GM06990 (cell line): ENCODE data around the gene MTM1.

Experiments used
- DNase-seq: peaks from one replicate; pipeline ENCODE4 v3.0.0-alpha.2; 2011; ENCODE audit not compliant: insufficient read length; ENCODE audit errors: extremely low read depth
- H3K27me3 ChIP-seq: replicated peaks from 2 replicates; pipeline ENCODE4 v1.6.0; 2011; ENCODE audit warnings: low read length; ENCODE audit not compliant: control insufficient read depth, insufficient read depth
- H3K36me3 ChIP-seq: 2 replicates; pipeline ENCODE4 v1.5.1; 2011; ENCODE audit warnings: low read length; ENCODE audit not compliant: control insufficient read depth, insufficient read depth
- H3K4me3 ChIP-seq: replicated peaks from 2 replicates; pipeline ENCODE4 v1.5.1; 2011; ENCODE audit warnings: low read depth, mild to moderate bottlenecking, control low read depth, low read length
- TF ChIP-seq, protein P1 (sequence below): IDR thresholded peaks from 2 replicates; pipeline ENCODE4 v1.5.1; 2011; ENCODE audit warnings: low read length, control low read depth, mild to moderate bottlenecking, inconsistent platforms; ENCODE audit not compliant: insufficient read depth, poor library complexity, severe bottlenecking

Gene MTM1

DNA sequence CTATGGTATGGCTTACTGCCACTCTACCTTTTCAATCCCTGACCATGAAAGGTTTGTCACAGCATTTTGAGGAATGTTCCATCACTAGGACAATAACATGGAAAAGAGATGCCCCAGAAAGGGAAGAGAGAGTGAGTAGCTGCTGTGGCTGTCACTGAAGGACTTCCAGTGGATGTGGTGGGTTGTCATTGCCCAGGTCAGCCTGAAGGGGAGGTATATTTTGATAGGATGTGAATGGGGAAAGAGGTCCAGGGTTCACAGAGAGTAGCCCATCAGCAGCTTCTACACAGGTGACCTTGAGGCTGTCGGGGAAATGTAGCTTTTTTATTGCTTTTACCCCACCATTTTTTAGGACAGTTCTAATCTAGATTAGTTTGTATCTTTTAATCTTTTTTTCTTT is 30.8 kb downstream of the MTM1 start:
- TF ChIP-seq, protein P1, sequence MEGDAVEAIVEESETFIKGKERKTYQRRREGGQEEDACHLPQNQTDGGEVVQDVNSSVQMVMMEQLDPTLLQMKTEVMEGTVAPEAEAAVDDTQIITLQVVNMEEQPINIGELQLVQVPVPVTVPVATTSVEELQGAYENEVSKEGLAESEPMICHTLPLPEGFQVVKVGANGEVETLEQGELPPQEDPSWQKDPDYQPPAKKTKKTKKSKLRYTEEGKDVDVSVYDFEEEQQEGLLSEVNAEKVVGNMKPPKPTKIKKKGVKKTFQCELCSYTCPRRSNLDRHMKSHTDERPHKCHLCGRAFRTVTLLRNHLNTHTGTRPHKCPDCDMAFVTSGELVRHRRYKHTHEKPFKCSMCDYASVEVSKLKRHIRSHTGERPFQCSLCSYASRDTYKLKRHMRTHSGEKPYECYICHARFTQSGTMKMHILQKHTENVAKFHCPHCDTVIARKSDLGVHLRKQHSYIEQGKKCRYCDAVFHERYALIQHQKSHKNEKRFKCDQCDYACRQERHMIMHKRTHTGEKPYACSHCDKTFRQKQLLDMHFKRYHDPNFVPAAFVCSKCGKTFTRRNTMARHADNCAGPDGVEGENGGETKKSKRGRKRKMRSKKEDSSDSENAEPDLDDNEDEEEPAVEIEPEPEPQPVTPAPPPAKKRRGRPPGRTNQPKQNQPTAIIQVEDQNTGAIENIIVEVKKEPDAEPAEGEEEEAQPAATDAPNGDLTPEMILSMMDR = no peak
- no peak for DNase-seq
- peaks cover 1% of the 10 kb centered on the region; the same call in 1 of the 2 replicates for H3K36me3 ChIP-seq
- H3K27me3 ChIP-seq = no peaks in the 10 kb centered on the region
- no peak overlapping the region for H3K4me3 ChIP-seq

DNA sequence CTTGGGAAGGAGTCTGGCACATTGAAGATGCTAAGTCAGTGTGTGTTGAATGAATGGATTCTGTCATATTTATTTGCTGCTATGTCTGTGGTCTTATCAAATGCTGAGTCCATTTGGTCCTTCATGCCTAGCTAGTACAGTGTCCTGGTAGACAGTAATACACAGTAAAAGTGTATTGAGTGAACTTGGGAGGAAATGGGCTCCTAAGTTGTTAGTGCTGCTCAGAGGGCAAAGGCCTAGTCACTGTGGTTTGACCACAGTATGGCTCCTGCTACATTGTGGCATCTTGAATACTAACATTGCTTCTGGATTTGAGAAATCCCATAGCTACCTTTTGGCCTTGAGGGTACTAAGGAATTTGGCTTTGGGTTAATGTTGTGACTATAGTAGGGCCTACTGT is 33.9 kb downstream of the MTM1 start:
- H3K36me3 ChIP-seq = peaks cover 1% of the 10 kb centered on the region; the same call in 1 of the 2 replicates

DNA sequence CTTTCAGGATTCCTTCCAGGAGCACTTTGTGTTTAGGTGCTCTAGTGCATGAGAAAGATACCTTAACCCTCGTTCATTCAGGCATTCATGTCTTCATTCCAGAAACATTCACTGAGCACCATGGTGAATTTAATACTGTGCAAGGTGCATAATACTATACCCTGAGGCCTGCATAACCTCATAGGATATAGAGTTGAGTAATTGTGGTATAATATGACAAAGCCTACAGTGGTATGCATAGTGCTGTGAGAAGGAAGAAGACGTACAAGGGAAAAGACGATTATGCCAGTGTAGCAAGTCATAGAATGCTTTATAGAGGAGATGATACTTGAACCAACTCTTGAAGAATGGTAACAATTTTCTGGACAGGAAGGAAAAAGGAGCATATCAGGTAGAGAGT is 34.3 kb downstream of the MTM1 start:
- DNase-seq = no peak
- Histone ChIP-seq H3K36me3 (peaks cover 1% of the 10 kb centered on the region; the same call in 1 of the 2 replicates), H3K27me3 (no peaks in the 10 kb centered on the region), H3K4me3 (no peak overlapping the region)
- TF ChIP-seq, protein P1 = no peak

More for the DNA sequence above, 33.9 kb downstream of the MTM1 start:
- TF ChIP-seq, protein P1 = no peak
- no peak overlapping the region for H3K4me3 ChIP-seq
- H3K27me3 ChIP-seq = no peaks in the 10 kb centered on the region
- DNase-seq = no peak

DNA sequence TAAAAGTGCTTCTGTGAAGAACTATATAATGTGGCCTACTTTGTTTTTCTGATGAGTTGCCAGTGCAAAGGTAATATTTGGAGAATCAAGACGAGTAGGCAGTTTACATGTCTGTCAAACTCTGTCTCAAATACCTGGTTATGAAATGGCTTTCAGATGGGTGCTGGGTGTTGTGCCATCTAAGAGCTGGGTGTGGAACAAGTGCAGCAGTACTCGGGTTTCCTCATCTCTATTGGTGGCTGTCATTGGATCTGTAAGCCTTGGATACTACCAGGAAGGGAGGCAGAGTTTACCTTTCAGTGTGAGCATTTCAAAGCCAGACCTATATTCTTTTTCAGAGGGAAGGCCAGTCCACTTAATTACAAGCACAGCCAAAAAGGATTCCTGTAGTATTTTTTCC is 37.2 kb downstream of the MTM1 start:
- TF ChIP-seq, protein P1 = no peak
- Histone ChIP-seq H3K4me3 (no peak overlapping the region), H3K27me3 (no peaks in the 10 kb centered on the region), H3K36me3 (no peaks in the 10 kb centered on the region)
- no peak for DNase-seq

DNA sequence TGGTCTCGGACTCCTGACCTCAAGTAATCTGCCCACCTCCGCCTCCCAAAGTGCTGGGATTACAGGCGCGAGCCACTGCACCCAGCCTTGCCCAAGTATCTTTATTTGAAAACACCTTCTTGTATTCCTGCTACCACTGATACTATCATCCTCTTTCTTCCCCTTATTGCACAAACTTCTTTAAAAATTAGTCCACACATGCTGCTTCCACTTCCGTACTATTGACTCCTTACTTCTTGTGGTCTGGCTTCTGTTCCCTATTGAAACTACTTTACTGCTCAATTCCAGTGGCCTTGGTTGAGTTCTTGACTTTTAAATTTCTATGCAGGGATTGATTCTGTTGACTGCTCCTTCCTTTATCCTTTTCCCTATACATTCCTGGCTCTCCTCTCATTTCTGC is 38.8 kb downstream of the MTM1 start:
- no peaks in the 10 kb centered on the region for H3K27me3 ChIP-seq
- no peak for DNase-seq
- TF ChIP-seq, protein P1 = no peak
- no peaks in the 10 kb centered on the region for H3K36me3 ChIP-seq
- H3K4me3 ChIP-seq = no peak overlapping the region

DNA sequence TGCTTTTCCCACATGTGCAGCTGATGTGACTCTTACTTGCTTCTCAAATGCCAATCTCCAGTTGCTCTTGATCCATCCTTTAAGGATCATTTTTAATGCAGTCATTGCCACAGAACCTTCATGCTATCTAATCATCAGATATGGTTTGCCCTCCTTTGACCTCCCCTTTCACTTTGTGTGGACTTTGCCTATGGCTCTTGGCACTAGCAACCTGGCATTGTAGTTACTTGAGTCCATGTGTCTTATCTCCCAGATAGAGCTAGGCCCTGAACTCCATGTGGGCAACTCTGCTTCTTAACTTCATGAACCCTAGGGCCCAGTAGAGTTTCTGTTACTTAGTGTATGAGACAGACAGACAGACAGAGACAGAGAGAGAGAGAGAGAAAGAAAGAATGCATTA is 41.6 kb downstream of the MTM1 start:
- Histone ChIP-seq H3K4me3 (no peak overlapping the region), H3K27me3 (no peaks in the 10 kb centered on the region), H3K36me3 (no peaks in the 10 kb centered on the region)
- TF ChIP-seq, protein P1 = no peak
- DNase-seq = no peak
